Ovary (tissue), 3 donors: ENCODE results near the gene AP1S3.

Experiments
- EP300 ChIP-seq: sonication (generic); formaldehyde crosslinking; IDR thresholded peaks from one replicate; pipeline ENCODE4 v1.6.1; 2017; ENCODE audit warnings: antibody characterized with exemption
- POLR2A ChIP-seq: fragments of 450-650 bp; IDR thresholded peaks from one replicate; pipeline ENCODE4 v1.6.1; 2017; ENCODE audit warnings: antibody characterized with exemption, mild to moderate bottlenecking, moderate library complexity
- TF ChIP-seq, protein P1 (sequence below), 3 donors: fragments of 450-650 bp in 2 of 3; fragments of 200-600 bp in 1 of 3; IDR thresholded peaks; one replicate each; pipeline versions ENCODE4 v1.5.1 to v1.8.0; 2016 to 2022; ENCODE audit warnings: antibody characterized with exemption in 3 of 3, mild to moderate bottlenecking in 1 of 3
- donor health status: DM: no; HTN: no; CAD: no.

DNA sequence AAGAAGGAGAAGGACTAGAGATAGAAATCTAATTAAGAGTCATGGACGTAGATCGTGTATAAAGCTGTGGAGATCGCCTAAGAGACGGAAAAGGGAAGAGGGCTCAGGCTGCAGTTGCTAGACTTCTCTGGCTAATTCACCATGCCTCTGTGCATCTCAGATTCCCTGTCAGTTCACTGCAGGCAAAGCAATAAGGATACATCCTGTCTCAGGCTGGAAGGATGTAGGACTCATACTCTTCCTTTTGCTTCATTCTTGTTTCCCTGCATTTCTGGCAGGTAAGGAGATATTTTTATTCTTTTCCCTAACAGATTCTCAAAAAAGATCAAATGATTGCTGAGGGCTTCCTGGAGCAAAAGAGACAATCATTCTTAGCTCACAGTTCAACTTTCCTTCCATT, 112.5 kb downstream of the AP1S3 start:
- TF ChIP-seq POLR2A (no peak), EP300 (no peak)
- TF ChIP-seq, protein P1, sequence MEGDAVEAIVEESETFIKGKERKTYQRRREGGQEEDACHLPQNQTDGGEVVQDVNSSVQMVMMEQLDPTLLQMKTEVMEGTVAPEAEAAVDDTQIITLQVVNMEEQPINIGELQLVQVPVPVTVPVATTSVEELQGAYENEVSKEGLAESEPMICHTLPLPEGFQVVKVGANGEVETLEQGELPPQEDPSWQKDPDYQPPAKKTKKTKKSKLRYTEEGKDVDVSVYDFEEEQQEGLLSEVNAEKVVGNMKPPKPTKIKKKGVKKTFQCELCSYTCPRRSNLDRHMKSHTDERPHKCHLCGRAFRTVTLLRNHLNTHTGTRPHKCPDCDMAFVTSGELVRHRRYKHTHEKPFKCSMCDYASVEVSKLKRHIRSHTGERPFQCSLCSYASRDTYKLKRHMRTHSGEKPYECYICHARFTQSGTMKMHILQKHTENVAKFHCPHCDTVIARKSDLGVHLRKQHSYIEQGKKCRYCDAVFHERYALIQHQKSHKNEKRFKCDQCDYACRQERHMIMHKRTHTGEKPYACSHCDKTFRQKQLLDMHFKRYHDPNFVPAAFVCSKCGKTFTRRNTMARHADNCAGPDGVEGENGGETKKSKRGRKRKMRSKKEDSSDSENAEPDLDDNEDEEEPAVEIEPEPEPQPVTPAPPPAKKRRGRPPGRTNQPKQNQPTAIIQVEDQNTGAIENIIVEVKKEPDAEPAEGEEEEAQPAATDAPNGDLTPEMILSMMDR (IDR thresholded peaks at IDR 0.05): no peak
